Thoracic aorta (tissue), 2 donors: Measurements from ENCODE around the gene RTN4RL2. TPM values are rescaled to one million over a fixed set of nuclear protein-coding genes. Genes with fewer than 3 reads are reported as not detected.
"Not testable (repeated sequence)": the region's sequence is repeated elsewhere in the genome, so short reads cannot be mapped to it uniquely, and the experiment has no call there.

ENCODE experiments used
- ATAC-seq: fragments of 150-250 bp; one replicate; pipeline ENCODE4 v1.8.0; 2017; ENCODE audit warnings: low read depth; ENCODE audit not compliant: insufficient number of reproducible peaks, low FRiP score
- DNase-seq: peaks from one replicate; pipeline ENCODE4 v3.0.0-alpha.2; 2020; ENCODE audit warnings: low spot score
- H3K27ac ChIP-seq, 2 donors: fragments of 200-600 bp; sonication (generic); 1 replicate in 1 of 2; 2 replicates in 1 of 2; pipeline ENCODE4 v1.5.1; 2016; ENCODE audit warnings: mild to moderate bottlenecking in 2 of 2, moderate library complexity in 2 of 2
- H3K27me3 ChIP-seq: fragments of 200-600 bp; sonication (generic); replicated peaks from 2 replicates; pipeline ENCODE4 v1.6.0; 2016; ENCODE audit warnings: mild to moderate bottlenecking; ENCODE audit not compliant: insufficient read depth
- H3K36me3 ChIP-seq: fragments of 200-600 bp; sonication (generic); one replicate; pipeline ENCODE4 v1.5.1; 2016
- H3K4me1 ChIP-seq, 2 donors: fragments of 200-600 bp; sonication (generic); 1 replicate in 1 of 2; 2 replicates in 1 of 2; pipeline versions ENCODE4 v1.5.1 to v1.6.0; 2016; ENCODE audit warnings: low read depth in 2 of 2, mild to moderate bottlenecking in 1 of 2; ENCODE audit not compliant: control insufficient read depth in 1 of 2
- H3K4me3 ChIP-seq: fragments of 200-600 bp; sonication (generic); 2 replicates; pipeline ENCODE4 v1.5.1; 2016; ENCODE audit warnings: mild to moderate bottlenecking
- H3K9me3 ChIP-seq: fragments of 200-600 bp; sonication (generic); 2 replicates; pipeline ENCODE4 v1.5.1; 2016
- CTCF ChIP-seq: fragments of 200-600 bp; sonication (generic); IDR thresholded peaks from one replicate; pipeline ENCODE4 v1.5.1; 2019; ENCODE audit warnings: antibody characterized with exemption
- total RNA-seq, 2 donors: library from RNA; depleted of rRNA; stranded (reverse); fragments of >200 nt; gene quantifications; one replicate each; pipeline versions ENCODE4 v1.1.0 to v1.2.3, GENCODE V29; 2016

The RTN4RL2 gene
- total RNA-seq, 2 donors from 2014 or later, result 0.35 TPM; not detected in 1

GRCh38 chr11:57438345-57439285, 21.7 kb upstream of the RTN4RL2 start:
- no peak for ATAC-seq
- Histone ChIP-seq H3K9me3 (no peaks in the 10 kb centered on the region), H3K4me1 (peaks cover 6% of the 10 kb centered on the region in 2 donors), H3K27me3 (no peaks in the 10 kb centered on the region), H3K27ac (no peak overlapping the region), H3K4me3 (no peak overlapping the region), H3K36me3 (no peaks in the 10 kb centered on the region)
- no peak for DNase-seq
- TF ChIP-seq CTCF, result no peak

DNA sequence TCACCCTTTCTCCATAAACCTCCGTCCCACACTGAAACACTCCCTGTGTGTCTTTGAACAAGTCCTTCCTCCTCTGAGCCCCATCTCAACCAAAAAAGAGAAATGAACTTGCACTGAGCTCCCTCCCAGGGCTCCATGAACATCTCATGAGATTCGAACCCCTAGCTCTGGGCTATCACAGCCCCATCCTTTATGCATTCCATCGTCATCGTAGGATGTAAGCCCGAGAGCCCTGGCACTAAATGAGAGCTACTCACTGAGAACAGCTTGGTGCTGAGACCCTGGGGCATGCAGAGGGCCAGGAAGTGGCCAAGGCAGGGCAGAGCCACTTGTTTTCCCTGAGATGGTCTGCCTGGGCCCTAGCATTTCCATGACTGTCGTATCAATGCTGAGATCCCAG, 20.5 kb upstream of the RTN4RL2 start:
- peaks cover 5 to 6% of the 10 kb centered on the region in 2 donors for H3K4me1 ChIP-seq
- H3K27ac ChIP-seq, result no peak overlapping the region
- H3K9me3 ChIP-seq, result no peaks in the 10 kb centered on the region
- TF ChIP-seq CTCF, result no peak
- no peaks in the 10 kb centered on the region for H3K36me3 ChIP-seq
- no peak overlapping the region for H3K4me3 ChIP-seq
- ATAC-seq (no peak), DNase-seq (no peak)
- no peaks in the 10 kb centered on the region for H3K27me3 ChIP-seq

- H3K36me3 ChIP-seq, result no peaks in the 10 kb centered on the region
- no peak for DNase-seq
- no peaks in the 10 kb centered on the region for H3K9me3 ChIP-seq
- no peaks in the 10 kb centered on the region for H3K27me3 ChIP-seq
- no peak overlapping the region for H3K4me3 ChIP-seq
- H3K27ac ChIP-seq, result no peak overlapping the region
- ATAC-seq, result no peak
- no peaks in the 10 kb centered on the region for H3K4me1 ChIP-seq
- no peak for TF ChIP-seq CTCF
These were observed 19.4 kb upstream of the RTN4RL2 start for GRCh38 chr11:57440744-57441414.

DNA sequence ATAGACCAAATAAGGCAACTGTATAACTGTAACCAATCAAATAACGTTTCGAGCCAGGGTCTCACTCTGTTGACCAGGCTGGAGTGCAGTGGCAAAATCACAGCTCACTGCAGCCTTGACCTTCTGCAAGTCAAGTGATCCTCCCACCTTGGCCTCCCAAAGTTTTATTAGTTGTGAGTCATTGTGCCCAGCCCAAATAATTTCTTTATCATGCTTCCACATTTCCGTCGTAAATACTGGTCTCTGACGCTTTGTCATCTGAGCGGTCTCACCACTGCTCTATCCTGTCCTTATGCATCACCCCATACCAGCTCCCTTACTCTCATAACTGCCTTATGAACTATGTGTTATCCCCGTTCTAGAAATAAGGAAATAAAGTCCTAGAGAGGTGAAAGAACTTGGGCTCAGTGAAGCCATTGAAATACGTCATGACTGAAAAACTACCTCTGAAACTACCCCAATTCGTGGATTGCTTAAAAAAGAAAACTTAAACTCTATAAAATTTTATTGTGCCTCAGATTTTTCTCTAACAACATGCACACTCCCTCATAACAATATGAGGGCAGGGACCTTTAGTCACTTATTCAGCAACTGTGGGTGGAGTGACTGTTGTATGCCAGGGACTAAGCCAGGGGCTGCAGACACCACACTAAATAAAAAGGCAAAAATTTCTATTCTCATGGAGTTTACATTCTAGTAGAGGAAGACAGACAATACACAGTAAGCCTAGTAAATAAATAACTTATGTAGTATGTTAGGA, 15.8 kb upstream of the RTN4RL2 start:
- ATAC-seq (no peak), DNase-seq (no peak)
- TF ChIP-seq CTCF, result no peak
- Histone ChIP-seq H3K27ac (no peak overlapping the region), H3K4me3 (no peak overlapping the region), H3K9me3 (no peaks in the 10 kb centered on the region), H3K27me3 (no peaks in the 10 kb centered on the region), H3K36me3 (no peaks in the 10 kb centered on the region), H3K4me1 (no peaks in the 10 kb centered on the region)

DNA sequence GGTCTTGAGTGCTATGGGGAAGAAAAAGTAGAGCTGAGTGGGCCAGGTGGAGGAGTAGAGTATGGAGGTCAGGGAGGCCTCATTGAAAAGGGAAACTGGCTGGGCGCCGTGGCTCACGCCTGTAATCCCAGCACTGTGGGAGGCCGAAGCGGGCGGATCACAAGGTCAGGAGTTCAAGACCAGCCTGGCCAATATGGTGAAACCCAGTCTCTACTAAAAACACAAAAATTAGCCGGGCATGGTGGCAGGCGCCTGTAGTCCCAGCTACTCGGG, 15.3 kb upstream of the RTN4RL2 start:
- H3K36me3 ChIP-seq, H3K9me3 ChIP-seq, ATAC-seq, H3K4me3 ChIP-seq, H3K27me3 ChIP-seq, H3K27ac ChIP-seq, H3K4me1 ChIP-seq, DNase-seq: not testable (repeated sequence)
